ENCODE data around the gene ASTN2.

DNA sequence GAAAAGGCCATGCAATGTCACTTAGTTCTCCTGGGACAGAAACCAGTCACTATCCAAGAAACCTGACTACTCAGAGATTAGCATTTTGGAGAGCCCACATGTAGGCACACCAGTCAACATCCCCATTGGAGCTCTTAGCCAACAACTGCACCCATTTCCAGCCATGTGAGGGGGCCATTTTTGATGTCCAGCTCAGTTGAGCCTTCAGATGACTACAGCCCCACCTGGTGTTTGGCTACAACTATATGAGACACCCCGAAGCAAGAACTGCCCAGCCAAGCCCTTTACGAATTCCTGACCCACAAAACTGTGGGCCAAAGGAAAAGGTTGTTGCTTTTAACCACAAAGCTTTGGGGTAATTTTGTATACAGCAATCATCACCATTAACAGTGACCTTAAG, 300.1 kb downstream of the ASTN2 start:
- TF ChIP-seq, protein P1, sequence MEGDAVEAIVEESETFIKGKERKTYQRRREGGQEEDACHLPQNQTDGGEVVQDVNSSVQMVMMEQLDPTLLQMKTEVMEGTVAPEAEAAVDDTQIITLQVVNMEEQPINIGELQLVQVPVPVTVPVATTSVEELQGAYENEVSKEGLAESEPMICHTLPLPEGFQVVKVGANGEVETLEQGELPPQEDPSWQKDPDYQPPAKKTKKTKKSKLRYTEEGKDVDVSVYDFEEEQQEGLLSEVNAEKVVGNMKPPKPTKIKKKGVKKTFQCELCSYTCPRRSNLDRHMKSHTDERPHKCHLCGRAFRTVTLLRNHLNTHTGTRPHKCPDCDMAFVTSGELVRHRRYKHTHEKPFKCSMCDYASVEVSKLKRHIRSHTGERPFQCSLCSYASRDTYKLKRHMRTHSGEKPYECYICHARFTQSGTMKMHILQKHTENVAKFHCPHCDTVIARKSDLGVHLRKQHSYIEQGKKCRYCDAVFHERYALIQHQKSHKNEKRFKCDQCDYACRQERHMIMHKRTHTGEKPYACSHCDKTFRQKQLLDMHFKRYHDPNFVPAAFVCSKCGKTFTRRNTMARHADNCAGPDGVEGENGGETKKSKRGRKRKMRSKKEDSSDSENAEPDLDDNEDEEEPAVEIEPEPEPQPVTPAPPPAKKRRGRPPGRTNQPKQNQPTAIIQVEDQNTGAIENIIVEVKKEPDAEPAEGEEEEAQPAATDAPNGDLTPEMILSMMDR (IDR thresholded peaks at IDR 0.05) = no peak
- TF ChIP-seq POLR2A (IDR thresholded peaks at IDR 0.05) (no peak), EP300 (IDR thresholded peaks at IDR 0.05) (no peak), POLR2AphosphoS5 (IDR thresholded peaks at IDR 0.05) (no peak)

All from sigmoid colon (tissue), 4 donors.